ENCODE data around the gene WDR18.
"Not testable (repeated sequence)": the region's sequence is repeated elsewhere in the genome, so short reads cannot be mapped to it uniquely, and the experiment has no call there.

Gene WDR18

GRCh38 chr19:955803-956765, 28.1 kb upstream of the WDR18 start:
- H3K27ac ChIP-seq: no peak overlapping the region
- H3K4me3 ChIP-seq (ENCODE audit: low read depth in 1 of 2, low read length in 1 of 2): no peak overlapping the region
- H3K4me1 ChIP-seq (ENCODE audit: control insufficient read depth in 1 of 2, insufficient read depth in 1 of 2, low read depth in 1 of 2, low read length in 1 of 2): peaks cover 19 to 25% of the 10 kb centered on the region in 2 experiments
- TF ChIP-seq CTCF (IDR thresholded peaks at IDR 0.05): no peak
- H3K9me3 ChIP-seq: no peaks in the 10 kb centered on the region
- no peaks in the 10 kb centered on the region for H3K27me3 ChIP-seq
- peaks cover 29% of the 10 kb centered on the region for H3K36me3 ChIP-seq

GRCh38 chr19:956766-957440, 27.2 kb upstream of the WDR18 start:
- Histone ChIP-seq H3K27ac (no peak overlapping the region), H3K36me3 (peaks cover 37% of the 10 kb centered on the region), H3K9me3 (no peaks in the 10 kb centered on the region), H3K4me3 (ENCODE audit: low read depth in 1 of 2, low read length in 1 of 2) (no peak overlapping the region), H3K4me1 (ENCODE audit: control insufficient read depth in 1 of 2, insufficient read depth in 1 of 2, low read depth in 1 of 2, low read length in 1 of 2) (peaks cover 19 to 22% of the 10 kb centered on the region in 2 experiments), H3K27me3 (no peaks in the 10 kb centered on the region)
- no peak for TF ChIP-seq CTCF (IDR thresholded peaks at IDR 0.05)

- not testable (repeated sequence) for H3K9me3 ChIP-seq; H3K27ac ChIP-seq; H3K27me3 ChIP-seq; H3K4me3 ChIP-seq (ENCODE audit: low read depth in 1 of 2, low read length in 1 of 2)
- H3K36me3 ChIP-seq: peaks cover 41% of the 10 kb centered on the region
- peaks cover 15 to 16% of the 10 kb centered on the region in 2 experiments for H3K4me1 ChIP-seq (ENCODE audit: control insufficient read depth in 1 of 2, insufficient read depth in 1 of 2, low read depth in 1 of 2, low read length in 1 of 2)
Measured at GRCh38 chr19:957578-957977, 26.6 kb upstream of the WDR18 start.

- Histone ChIP-seq H3K9me3 (no peaks in the 10 kb centered on the region), H3K27me3 (no peaks in the 10 kb centered on the region), H3K36me3 (peaks cover 58% of the 10 kb centered on the region), H3K4me1 (ENCODE audit: control insufficient read depth in 1 of 2, insufficient read depth in 1 of 2, low read depth in 1 of 2, low read length in 1 of 2) (peaks cover 1 to 3% of the 10 kb centered on the region in 2 experiments), H3K27ac (no peak overlapping the region), H3K4me3 (ENCODE audit: low read depth in 1 of 2, low read length in 1 of 2) (no peak overlapping the region)
- no peak for TF ChIP-seq CTCF (IDR thresholded peaks at IDR 0.05)
Measured at GRCh38 chr19:958967-959855, 24.9 kb upstream of the WDR18 start.

- no peak for TF ChIP-seq CTCF (IDR thresholded peaks at IDR 0.05)
- H3K27me3 ChIP-seq: no peaks in the 10 kb centered on the region
- H3K9me3 ChIP-seq: no peaks in the 10 kb centered on the region
- H3K4me1 ChIP-seq (ENCODE audit: control insufficient read depth in 1 of 2, insufficient read depth in 1 of 2, low read depth in 1 of 2, low read length in 1 of 2): peaks cover 0 to 3% of the 10 kb centered on the region in 2 experiments
- no peak overlapping the region for H3K27ac ChIP-seq
- H3K36me3 ChIP-seq: peaks cover 64% of the 10 kb centered on the region
- no peak overlapping the region for H3K4me3 ChIP-seq (ENCODE audit: low read depth in 1 of 2, low read length in 1 of 2)
Measured at GRCh38 chr19:960020-960419, 24.1 kb upstream of the WDR18 start.

Data from neutrophil (primary cell).